Smooth muscle cell (in vitro differentiated cells): ENCODE results near the gene POLK. TPM values are rescaled to one million over a fixed set of nuclear protein-coding genes. Genes with fewer than 3 reads are reported as not detected.

Source experiments
- DNase-seq: peaks from one replicate; lab custom pipeline; 2025; ENCODE audit not compliant: unreplicated experiment; lab: John Stamatoyannopoulos, UW
- H2AFZ ChIP-seq: fragments of 200-600 bp; sonication (generic); 2 replicates; pipeline ENCODE4 v1.6.0; 2016; ENCODE audit warnings: antibody characterized with exemption, low read depth, mild to moderate bottlenecking
- H3F3A ChIP-seq: fragments of 200-600 bp; sonication (generic); 2 replicates; pipeline ENCODE4 v1.6.0; 2017; ENCODE audit warnings: antibody characterized with exemption, low read depth
- H3K27ac ChIP-seq: fragments of 200-600 bp; sonication (generic); 2 replicates; pipeline ENCODE4 v1.5.1; 2016; ENCODE audit warnings: low read depth, mild to moderate bottlenecking
- H3K27me3 ChIP-seq: fragments of 200-600 bp; sonication (generic); 2 replicates; pipeline ENCODE4 v1.6.1; 2016; ENCODE audit warnings: low read depth, mild to moderate bottlenecking
- H3K36me3 ChIP-seq: fragments of 200-600 bp; sonication (generic); 2 replicates; pipeline ENCODE4 v1.5.1; 2016; ENCODE audit warnings: low read depth
- H3K4me1 ChIP-seq: fragments of 200-600 bp; sonication (generic); 2 replicates; pipeline ENCODE4 v1.5.1; 2016; ENCODE audit warnings: low read depth
- H3K4me2 ChIP-seq: fragments of 200-600 bp; sonication (generic); 2 replicates; pipeline ENCODE4 v1.6.0; 2016; ENCODE audit warnings: mild to moderate bottlenecking
- H3K4me3 ChIP-seq: fragments of 200-600 bp; sonication (generic); 2 replicates; pipeline ENCODE4 v1.5.1; 2016; ENCODE audit warnings: mild to moderate bottlenecking
- H3K79me2 ChIP-seq: fragments of 200-600 bp; sonication (generic); 2 replicates; pipeline ENCODE4 v1.6.0; 2016; ENCODE audit warnings: low read depth, mild to moderate bottlenecking
- H3K9ac ChIP-seq: fragments of 200-600 bp; sonication (generic); 2 replicates; pipeline ENCODE4 v1.6.0; 2016; ENCODE audit warnings: low read depth
- H3K9me3 ChIP-seq: fragments of 200-600 bp; sonication (generic); replicated peaks from 2 replicates; pipeline ENCODE4 v1.5.1; 2016; ENCODE audit warnings: low read depth
- H4K20me1 ChIP-seq: fragments of 200-600 bp; sonication (generic); 2 replicates; pipeline ENCODE4 v1.6.0; 2016; ENCODE audit warnings: low read depth
- WGBS: methylation state at CpG from one replicate; pipeline ENCODE4 v1.1.7; 2016; ENCODE audit warnings: low lambda C conversion rate; 5-methylcytosine and 5-hydroxymethylcytosine counted together
- polyA plus RNA-seq: library from polyadenylated mRNA; unstranded; fragments of >200 nt; fragmentation: Nextera tagmentation; extraction: Ambion mirVana; gene quantifications from 2 replicates; pipeline ENCODE4 v1.2.1, GENCODE V29; 2016
- total RNA-seq: library from RNA; depleted of rRNA; stranded (reverse); fragments of >200 nt; gene quantifications from 2 replicates; pipeline ENCODE4 v1.2.3, GENCODE V29; 2014
- TF ChIP-seq, protein P1 (sequence below): fragments of 200-600 bp; sonication (generic); IDR thresholded peaks from 2 replicates; pipeline ENCODE4 v1.5.1; 2017; ENCODE audit warnings: borderline replicate concordance, mild to moderate bottlenecking, antibody characterized with exemption; ENCODE audit not compliant: insufficient read depth, poor library complexity, severe bottlenecking

The POLK gene
- total and polyA plus RNA-seq, 2 experiments from 2014 or later, result 12.8 to 36.5 TPM

DNA sequence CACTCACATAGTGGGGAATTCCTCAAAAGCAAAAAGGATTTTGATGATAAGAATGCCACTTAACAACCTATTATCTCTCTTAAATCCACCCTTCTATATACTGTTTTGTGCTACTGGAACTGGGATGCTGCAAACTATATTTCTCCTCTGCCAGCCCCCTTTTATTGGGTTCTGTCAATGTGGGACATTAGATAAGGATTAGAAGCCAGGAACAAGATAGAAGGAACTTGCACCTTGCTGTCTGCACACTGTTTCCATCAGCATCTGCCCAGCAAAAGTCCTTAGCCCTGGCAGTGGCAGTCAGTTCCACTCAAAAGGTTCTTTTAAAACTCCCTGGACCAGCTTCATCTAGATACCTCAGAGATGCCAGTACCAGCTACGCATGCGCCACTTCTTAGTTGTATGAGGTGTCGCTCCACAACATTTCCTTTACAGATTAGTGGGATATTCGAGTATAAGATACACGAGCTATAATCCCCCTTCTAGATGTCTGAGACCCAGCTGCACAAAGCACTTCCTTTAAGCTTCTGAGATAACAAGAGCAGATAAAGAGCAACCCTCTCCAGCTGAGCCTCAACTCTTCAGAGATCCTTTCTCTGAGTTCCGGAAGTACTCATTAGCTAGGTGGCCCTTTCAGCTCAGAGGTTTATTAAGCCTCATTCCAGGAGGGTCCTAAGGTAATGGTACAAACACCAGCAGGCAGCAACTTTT is 45.5 kb upstream of the POLK start:
- Histone ChIP-seq H2AFZ (no peak overlapping the region), H3K4me2 (no peak overlapping the region), H3K9ac (no peak overlapping the region), H3K9me3 (no peaks in the 10 kb centered on the region), H3K27me3 (no peaks in the 10 kb centered on the region), H3K4me3 (no peak overlapping the region), H3K79me2 (peaks cover 42% of the 10 kb centered on the region), H3K4me1 (no peaks in the 10 kb centered on the region), H4K20me1 (peaks cover 45% of the 10 kb centered on the region), H3F3A (no peaks in the 10 kb centered on the region), H3K36me3 (peaks cover 5% of the 10 kb centered on the region), H3K27ac (no peak overlapping the region)
- TF ChIP-seq, protein P1, sequence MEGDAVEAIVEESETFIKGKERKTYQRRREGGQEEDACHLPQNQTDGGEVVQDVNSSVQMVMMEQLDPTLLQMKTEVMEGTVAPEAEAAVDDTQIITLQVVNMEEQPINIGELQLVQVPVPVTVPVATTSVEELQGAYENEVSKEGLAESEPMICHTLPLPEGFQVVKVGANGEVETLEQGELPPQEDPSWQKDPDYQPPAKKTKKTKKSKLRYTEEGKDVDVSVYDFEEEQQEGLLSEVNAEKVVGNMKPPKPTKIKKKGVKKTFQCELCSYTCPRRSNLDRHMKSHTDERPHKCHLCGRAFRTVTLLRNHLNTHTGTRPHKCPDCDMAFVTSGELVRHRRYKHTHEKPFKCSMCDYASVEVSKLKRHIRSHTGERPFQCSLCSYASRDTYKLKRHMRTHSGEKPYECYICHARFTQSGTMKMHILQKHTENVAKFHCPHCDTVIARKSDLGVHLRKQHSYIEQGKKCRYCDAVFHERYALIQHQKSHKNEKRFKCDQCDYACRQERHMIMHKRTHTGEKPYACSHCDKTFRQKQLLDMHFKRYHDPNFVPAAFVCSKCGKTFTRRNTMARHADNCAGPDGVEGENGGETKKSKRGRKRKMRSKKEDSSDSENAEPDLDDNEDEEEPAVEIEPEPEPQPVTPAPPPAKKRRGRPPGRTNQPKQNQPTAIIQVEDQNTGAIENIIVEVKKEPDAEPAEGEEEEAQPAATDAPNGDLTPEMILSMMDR, result no peak
- DNase-seq, result no peak
- WGBS, result 34% methylated on average over 6 of the region's 6 CpGs

DNA sequence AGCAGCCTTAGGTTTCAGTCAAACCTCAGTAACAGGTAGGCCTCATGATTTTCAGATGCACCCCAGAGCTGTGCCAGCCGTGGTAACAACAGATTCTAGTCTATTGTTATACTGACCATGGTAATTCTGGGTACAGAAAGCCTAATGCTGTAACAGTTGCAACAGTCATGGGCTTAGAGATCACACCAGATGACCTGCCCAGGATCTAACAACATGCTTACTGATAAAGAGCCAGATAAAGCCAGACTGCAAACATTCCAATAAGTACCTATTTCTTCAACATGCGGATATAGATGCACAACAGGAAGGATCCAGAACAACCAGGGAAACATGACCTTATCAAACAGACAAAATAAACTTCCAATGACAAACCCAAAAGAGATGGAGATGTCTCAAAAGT is 43.1 kb upstream of the POLK start:
- H3K4me3 ChIP-seq, result no peak overlapping the region
- TF ChIP-seq, protein P1, result no peak
- no peaks in the 10 kb centered on the region for H3K4me1 ChIP-seq
- H4K20me1 ChIP-seq, result peaks cover 47% of the 10 kb centered on the region
- H3K27ac ChIP-seq, result no peak overlapping the region
- H3K9me3 ChIP-seq, result no peaks in the 10 kb centered on the region
- no peak overlapping the region for H3K4me2 ChIP-seq
- H3K27me3 ChIP-seq, result no peaks in the 10 kb centered on the region
- WGBS, result 87% methylated on average over 2 of the region's 2 CpGs
- no peaks in the 10 kb centered on the region for H3F3A ChIP-seq
- no peak overlapping the region for H2AFZ ChIP-seq
- peaks cover 5% of the 10 kb centered on the region for H3K36me3 ChIP-seq
- DNase-seq, result no peak
- H3K79me2 ChIP-seq, result peaks cover 51% of the 10 kb centered on the region
- no peak overlapping the region for H3K9ac ChIP-seq

DNA sequence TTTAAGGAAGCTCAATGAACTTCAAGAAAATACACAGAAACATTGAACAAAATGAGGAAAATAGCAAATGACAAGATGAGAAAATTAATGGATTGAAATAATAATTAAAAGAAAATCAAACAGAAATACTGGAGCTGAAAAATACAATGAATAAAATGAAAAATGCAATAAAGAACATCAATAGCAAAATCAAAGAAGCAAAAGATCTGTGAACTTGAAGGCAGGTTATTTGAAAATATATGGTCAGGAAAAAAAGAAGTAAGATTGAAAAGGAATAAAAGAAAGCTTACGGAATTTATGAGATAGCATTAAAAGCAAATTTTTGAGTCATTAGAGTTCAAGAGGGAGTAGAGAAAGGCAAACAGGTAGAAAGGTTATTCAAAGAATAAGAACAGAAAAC is 42.7 kb upstream of the POLK start:
- no peak for DNase-seq
- no peaks in the 10 kb centered on the region for H3K27me3 ChIP-seq
- no peaks in the 10 kb centered on the region for H3F3A ChIP-seq
- no peaks in the 10 kb centered on the region for H3K9me3 ChIP-seq
- H3K4me3 ChIP-seq, result no peak overlapping the region
- 100% methylated on average over 1 of the region's 1 CpG for WGBS
- no peak overlapping the region for H2AFZ ChIP-seq
- TF ChIP-seq, protein P1, result no peak
- peaks cover 50% of the 10 kb centered on the region for H3K79me2 ChIP-seq
- H3K4me2 ChIP-seq, result no peak overlapping the region
- peaks cover 43% of the 10 kb centered on the region for H4K20me1 ChIP-seq
- H3K36me3 ChIP-seq, result peaks cover 5% of the 10 kb centered on the region
- H3K9ac ChIP-seq, result no peak overlapping the region
- no peak overlapping the region for H3K27ac ChIP-seq
- H3K4me1 ChIP-seq, result no peaks in the 10 kb centered on the region

DNA sequence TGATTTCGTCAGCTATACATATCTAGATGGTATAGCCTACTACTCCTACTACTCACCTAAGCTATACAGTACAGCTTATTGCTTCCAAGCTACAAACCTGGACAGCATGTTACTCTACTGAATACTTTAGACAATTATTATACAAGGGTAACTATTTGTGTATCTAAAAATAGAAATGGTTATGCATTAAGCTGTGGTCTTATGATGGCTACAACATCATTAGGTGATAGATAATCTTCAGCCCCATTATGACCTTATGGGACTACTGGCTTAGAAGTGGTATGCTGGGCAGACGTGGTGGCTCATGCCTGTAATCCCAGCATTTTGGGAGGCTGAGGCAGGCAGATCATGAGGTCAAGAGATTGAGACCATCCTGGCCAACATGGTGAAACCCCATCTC is 40.5 kb upstream of the POLK start:
- 91% methylated on average over 2 of the region's 2 CpGs for WGBS
- H2AFZ ChIP-seq, result no peak overlapping the region
- H3K27ac ChIP-seq, result no peak overlapping the region
- H3K4me1 ChIP-seq, result no peaks in the 10 kb centered on the region
- peaks cover 5% of the 10 kb centered on the region for H3K36me3 ChIP-seq
- no peak overlapping the region for H3K4me2 ChIP-seq
- H3K79me2 ChIP-seq, result peaks cover 40% of the 10 kb centered on the region
- H3K4me3 ChIP-seq, result no peak overlapping the region
- H4K20me1 ChIP-seq, result peaks cover 43% of the 10 kb centered on the region
- DNase-seq, result no peak
- no peaks in the 10 kb centered on the region for H3K9me3 ChIP-seq
- TF ChIP-seq, protein P1, result no peak
- no peaks in the 10 kb centered on the region for H3K27me3 ChIP-seq
- no peaks in the 10 kb centered on the region for H3F3A ChIP-seq
- H3K9ac ChIP-seq, result no peak overlapping the region
